Progenitor cell of endocrine pancreas (in vitro differentiated cells): ENCODE measurements around the gene SHTN1. TPM values are rescaled to one million over a fixed set of nuclear protein-coding genes. Genes with fewer than 3 reads are reported as not detected.

Experiments
- DNase-seq: peaks from one replicate; pipeline ENCODE4 v3.0.0; 2021; ENCODE audit warnings: low spot score; ENCODE audit not compliant: unreplicated experiment
- H3K27ac Mint-ChIP-seq: 2 replicates; pipeline ENCODE4 v1.8.0; 2021; ENCODE audit warnings: mild to moderate bottlenecking, moderate library complexity, mixed read lengths
- H3K27me3 Mint-ChIP-seq: 2 replicates; pipeline ENCODE4 v1.8.0; 2021; ENCODE audit warnings: mixed read lengths
- H3K36me3 Mint-ChIP-seq: 2 replicates; pipeline ENCODE4 v1.8.0; 2022; ENCODE audit warnings: mixed read lengths; ENCODE audit not compliant: insufficient read depth
- H3K4me1 Mint-ChIP-seq: 2 replicates; pipeline ENCODE4 v1.8.0; 2021; ENCODE audit warnings: low read depth, mixed read lengths
- H3K4me3 Mint-ChIP-seq: 2 replicates; pipeline ENCODE4 v1.8.0; 2021; ENCODE audit warnings: low read depth, mild to moderate bottlenecking, moderate library complexity, mixed read lengths
- H3K9me3 Mint-ChIP-seq: 2 replicates; pipeline ENCODE4 v1.8.0; 2021; ENCODE audit warnings: low read depth, mixed read lengths
- total RNA-seq: library from RNA; stranded (reverse); gene quantifications from 2 replicates; pipeline ENCODE4 v1.2.1, GENCODE V29; 2021
- TF ChIP-seq, protein P1 (sequence below): fragments of 200-600 bp; sonication (generic); IDR thresholded peaks from one replicate; pipeline ENCODE4 v1.5.0; 2021; ENCODE audit warnings: antibody characterized with exemption, mild to moderate bottlenecking; ENCODE audit not compliant: unreplicated experiment

The SHTN1 gene
- total RNA-seq, 1 donor from 2014 or later, result 46.9 TPM

DNA sequence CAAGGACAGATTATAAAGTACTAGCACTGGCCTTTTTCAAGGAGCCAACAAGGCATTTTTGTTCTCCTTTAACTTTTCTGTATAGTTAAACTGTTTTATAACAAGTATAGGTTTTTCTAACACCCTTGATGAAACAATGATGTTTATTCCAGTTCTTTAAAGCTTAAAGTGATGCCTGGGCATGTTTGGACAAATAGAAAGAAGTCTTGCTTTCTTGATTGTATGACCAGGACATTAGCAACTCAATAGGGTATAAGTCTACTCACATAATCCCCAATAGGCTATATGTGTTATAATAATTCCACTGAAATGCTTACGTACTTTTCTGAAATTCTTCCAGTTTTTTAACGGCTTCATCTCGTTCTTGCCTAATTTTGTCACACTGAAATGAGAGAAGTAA is 36.7 kb downstream of the SHTN1 start:
- H3K36me3 Mint-ChIP-seq, result peaks cover 13% of the 10 kb centered on the region
- H3K9me3 Mint-ChIP-seq, result no peaks in the 10 kb centered on the region

DNA sequence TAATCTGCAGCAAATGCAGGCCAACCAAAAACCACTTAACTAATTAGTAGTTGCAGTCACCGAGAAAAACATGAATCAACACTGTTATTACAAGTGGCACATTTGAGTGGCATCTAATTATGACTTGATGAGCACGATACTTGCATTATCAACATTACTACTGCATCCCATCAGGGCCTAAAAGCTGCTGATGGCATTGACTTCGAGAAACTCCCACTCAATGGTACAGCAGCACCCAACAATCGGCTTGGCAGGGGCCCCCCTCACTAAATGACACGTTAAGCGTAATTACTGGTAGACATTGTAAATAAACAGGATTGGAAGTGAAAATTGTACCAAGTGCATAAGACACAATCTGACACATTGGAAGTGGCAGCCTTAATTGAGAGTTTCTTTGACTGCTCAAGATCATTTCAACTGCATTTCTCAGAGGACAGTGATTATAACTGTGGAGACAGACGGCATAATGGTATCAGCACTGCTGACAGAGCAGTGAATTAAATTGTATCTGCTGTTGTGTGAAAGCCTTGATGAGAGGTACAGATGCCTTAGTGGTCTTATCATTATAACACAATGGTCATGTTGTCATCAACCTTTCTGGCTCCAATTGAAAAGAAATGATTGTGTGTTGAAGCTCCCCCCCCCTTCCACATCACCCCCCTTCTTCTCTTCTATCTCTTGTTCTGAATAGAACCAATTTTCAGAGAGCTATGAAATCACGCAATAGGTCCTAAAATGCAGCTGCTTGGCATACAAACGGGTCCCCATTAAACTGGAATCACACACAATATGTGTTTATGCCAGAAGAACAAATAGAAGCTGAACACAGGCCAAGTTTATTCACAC is 43.4 kb downstream of the SHTN1 start:
- TF ChIP-seq, protein P1, sequence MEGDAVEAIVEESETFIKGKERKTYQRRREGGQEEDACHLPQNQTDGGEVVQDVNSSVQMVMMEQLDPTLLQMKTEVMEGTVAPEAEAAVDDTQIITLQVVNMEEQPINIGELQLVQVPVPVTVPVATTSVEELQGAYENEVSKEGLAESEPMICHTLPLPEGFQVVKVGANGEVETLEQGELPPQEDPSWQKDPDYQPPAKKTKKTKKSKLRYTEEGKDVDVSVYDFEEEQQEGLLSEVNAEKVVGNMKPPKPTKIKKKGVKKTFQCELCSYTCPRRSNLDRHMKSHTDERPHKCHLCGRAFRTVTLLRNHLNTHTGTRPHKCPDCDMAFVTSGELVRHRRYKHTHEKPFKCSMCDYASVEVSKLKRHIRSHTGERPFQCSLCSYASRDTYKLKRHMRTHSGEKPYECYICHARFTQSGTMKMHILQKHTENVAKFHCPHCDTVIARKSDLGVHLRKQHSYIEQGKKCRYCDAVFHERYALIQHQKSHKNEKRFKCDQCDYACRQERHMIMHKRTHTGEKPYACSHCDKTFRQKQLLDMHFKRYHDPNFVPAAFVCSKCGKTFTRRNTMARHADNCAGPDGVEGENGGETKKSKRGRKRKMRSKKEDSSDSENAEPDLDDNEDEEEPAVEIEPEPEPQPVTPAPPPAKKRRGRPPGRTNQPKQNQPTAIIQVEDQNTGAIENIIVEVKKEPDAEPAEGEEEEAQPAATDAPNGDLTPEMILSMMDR, result no peak
- H3K4me3 Mint-ChIP-seq, result no peak overlapping the region
- DNase-seq, result no peak
- H3K9me3 Mint-ChIP-seq, result no peaks in the 10 kb centered on the region
- H3K27ac Mint-ChIP-seq, result peak overlapping the region; percentile 59
- no peaks in the 10 kb centered on the region for H3K27me3 Mint-ChIP-seq
- no peaks in the 10 kb centered on the region for H3K4me1 Mint-ChIP-seq
- peaks cover 9% of the 10 kb centered on the region for H3K36me3 Mint-ChIP-seq

More for the DNA sequence above, 36.7 kb downstream of the SHTN1 start:
- no peaks in the 10 kb centered on the region for H3K4me1 Mint-ChIP-seq
- H3K4me3 Mint-ChIP-seq, result no peak overlapping the region
- TF ChIP-seq, protein P1, result no peak
- H3K27me3 Mint-ChIP-seq, result no peaks in the 10 kb centered on the region
- no peak for DNase-seq
- H3K27ac Mint-ChIP-seq, result no peak overlapping the region

DNA sequence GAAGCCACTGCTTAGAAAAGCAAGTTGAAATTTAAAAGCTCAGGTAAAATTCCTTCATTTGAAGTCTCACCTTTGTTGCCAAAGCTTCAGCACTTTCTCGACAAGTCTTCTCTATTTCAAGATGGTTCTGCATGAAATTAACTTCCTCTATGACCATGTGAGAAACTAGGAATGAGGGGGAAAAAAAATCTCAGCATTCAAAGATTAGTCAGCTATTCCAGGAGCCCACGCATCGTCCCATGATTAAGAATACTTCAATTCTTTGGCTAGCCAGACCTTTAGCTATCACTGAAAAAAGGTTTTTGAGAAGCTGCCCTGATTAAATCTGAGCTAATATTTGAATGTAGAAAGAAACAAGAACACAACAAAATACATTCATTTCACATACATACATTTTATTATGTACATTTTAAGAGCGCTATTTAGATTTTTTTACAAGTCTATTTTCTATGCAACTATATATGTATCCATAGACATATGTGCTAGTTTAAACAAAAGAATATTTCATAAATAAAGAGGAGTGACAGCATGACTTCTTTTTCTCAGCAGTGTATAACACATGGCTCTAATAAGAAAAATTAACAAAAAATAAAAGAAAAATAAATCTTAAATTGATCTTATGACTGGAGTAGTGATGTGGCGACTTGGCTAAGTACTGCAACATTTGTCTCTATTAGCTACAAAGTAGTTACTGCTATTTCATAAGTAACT is 44.8 kb downstream of the SHTN1 start:
- Mint-ChIP-seq H3K27me3 (no peaks in the 10 kb centered on the region), H3K4me3 (no peak overlapping the region), H3K4me1 (no peaks in the 10 kb centered on the region), H3K9me3 (no peaks in the 10 kb centered on the region), H3K36me3 (peaks cover 3% of the 10 kb centered on the region), H3K27ac (no peak overlapping the region)
- TF ChIP-seq, protein P1, result no peak
- no peak for DNase-seq

DNA sequence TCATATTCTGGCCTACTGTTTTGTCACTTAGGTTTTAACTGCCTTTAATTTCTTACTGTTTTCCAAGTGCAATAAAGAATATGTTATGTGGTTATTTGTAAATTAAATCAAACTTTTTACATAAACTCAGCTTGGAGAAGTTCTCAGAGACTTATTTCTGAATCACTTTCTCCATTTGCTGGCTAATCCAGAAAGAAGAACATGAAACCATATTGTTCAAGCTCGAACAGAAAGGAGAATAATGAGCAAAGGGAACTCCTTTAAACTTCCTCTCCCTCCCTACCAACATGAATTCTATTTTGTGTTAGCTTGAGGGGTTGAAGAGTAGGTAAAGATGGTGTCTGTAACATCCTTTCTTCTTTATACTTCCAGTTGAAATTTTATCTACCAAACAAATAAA is 52.3 kb downstream of the SHTN1 start:
- Mint-ChIP-seq H3K27me3 (no peaks in the 10 kb centered on the region), H3K36me3 (peaks cover 8% of the 10 kb centered on the region), H3K27ac (no peak overlapping the region), H3K9me3 (no peaks in the 10 kb centered on the region), H3K4me3 (no peak overlapping the region), H3K4me1 (peaks cover 7% of the 10 kb centered on the region)
- TF ChIP-seq, protein P1, result no peak
- DNase-seq, result no peak

DNA sequence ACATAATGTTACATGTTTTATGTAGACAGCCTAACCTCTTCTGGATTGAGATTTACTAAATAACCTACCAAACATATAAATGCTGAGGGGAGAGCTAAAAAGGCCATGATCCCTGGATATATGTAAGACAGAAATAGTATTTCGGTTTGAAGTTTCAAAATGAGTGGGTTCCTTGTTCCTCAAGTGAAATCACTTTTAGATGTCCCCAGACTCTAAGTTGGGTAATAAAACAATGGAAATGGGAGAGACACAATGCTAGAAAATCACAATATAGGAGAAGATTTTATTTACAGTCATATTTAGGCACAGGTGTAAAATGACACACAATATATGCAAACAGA is 56.5 kb downstream of the SHTN1 start:
- no peaks in the 10 kb centered on the region for H3K9me3 Mint-ChIP-seq
- H3K4me3 Mint-ChIP-seq, result no peak overlapping the region
- peaks cover 9% of the 10 kb centered on the region for H3K4me1 Mint-ChIP-seq
- peak overlapping the region; percentile 26 for H3K27ac Mint-ChIP-seq
- peaks cover 17% of the 10 kb centered on the region for H3K36me3 Mint-ChIP-seq
- no peak for DNase-seq
- H3K27me3 Mint-ChIP-seq, result no peaks in the 10 kb centered on the region
- TF ChIP-seq, protein P1, result no peak
